Glutamatergic neuron (in vitro differentiated cells): ENCODE results near the gene AGFG1. TPM values are rescaled to one million over a fixed set of nuclear protein-coding genes. Genes with fewer than 3 reads are reported as not detected.
A peak's percentile ranks its signal among the peaks of the same experiment; 100 is the strongest.

Experiments
- DNase-seq: peaks from one replicate; pipeline ENCODE4 v3.0.0; 2022
- H3K27ac Mint-ChIP-seq: one replicate; pipeline ENCODE4 v1.8.0; 2020; ENCODE audit warnings: mild to moderate bottlenecking, mixed read lengths, inconsistent platforms; ENCODE audit not compliant: unreplicated experiment
- H3K27me3 Mint-ChIP-seq: one replicate; pipeline ENCODE4 v1.8.0; 2020; ENCODE audit warnings: mild to moderate bottlenecking, moderate library complexity, mixed read lengths, inconsistent platforms; ENCODE audit not compliant: unreplicated experiment
- H3K36me3 Mint-ChIP-seq: one replicate; pipeline ENCODE4 v1.8.0; 2020; ENCODE audit warnings: mild to moderate bottlenecking, mixed read lengths, inconsistent platforms; ENCODE audit not compliant: unreplicated experiment
- H3K4me1 Mint-ChIP-seq: one replicate; pipeline ENCODE4 v1.8.0; 2020; ENCODE audit warnings: mild to moderate bottlenecking, low read depth, mixed read lengths, inconsistent platforms; ENCODE audit not compliant: unreplicated experiment
- H3K4me3 Mint-ChIP-seq: one replicate; pipeline ENCODE4 v1.8.0; 2020; ENCODE audit warnings: mild to moderate bottlenecking, mixed read lengths, inconsistent platforms; ENCODE audit not compliant: unreplicated experiment
- H3K9me3 Mint-ChIP-seq: one replicate; pipeline ENCODE4 v1.8.0; 2020; ENCODE audit warnings: mild to moderate bottlenecking, moderate library complexity, mixed read lengths, inconsistent platforms; ENCODE audit not compliant: unreplicated experiment
- total RNA-seq: library from RNA; stranded (reverse); fragmentation: NEBNext Ultra II Directional; extraction: Animal tissue kit (Norgen Biotek cat#: 25700); gene quantifications from one replicate; pipeline ENCODE4 v1.2.1, GENCODE V29; 2021; ENCODE audit not compliant: unreplicated experiment
- TF ChIP-seq, protein P1 (sequence below): fragments of 200-600 bp; sonication (generic); IDR thresholded peaks from one replicate; pipeline ENCODE4 v1.5.0; 2021; ENCODE audit not compliant: partially characterized antibody, unreplicated experiment

The AGFG1 gene
- total RNA-seq, 1 donor from 2014 or later, result 108 TPM

DNA sequence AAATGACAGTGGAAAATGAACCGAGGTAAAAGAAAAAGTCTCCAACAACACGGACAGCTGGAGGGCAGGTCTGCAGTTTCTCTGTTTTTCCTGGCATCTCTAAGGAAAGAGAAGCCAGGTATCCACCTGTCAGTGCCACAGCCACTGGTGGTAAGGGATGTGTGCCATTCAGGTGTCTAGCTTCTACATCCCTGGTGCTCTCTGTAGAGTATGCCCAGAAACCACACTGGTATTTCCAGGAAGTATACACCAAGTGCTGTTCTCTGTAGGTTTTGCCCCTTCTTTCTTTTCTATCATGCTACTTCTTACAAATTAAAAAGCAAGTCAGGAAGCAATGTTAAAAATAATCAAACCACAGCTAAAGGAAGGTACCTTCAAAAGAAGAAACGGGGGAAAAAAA lies 7.6 kb upstream of the AGFG1 start:
- Mint-ChIP-seq H3K27ac (no peak overlapping the region), H3K4me3 (no peak overlapping the region), H3K4me1 (peaks cover 5% of the 10 kb centered on the region), H3K36me3 (no peaks in the 10 kb centered on the region), H3K27me3 (peaks cover 4% of the 10 kb centered on the region), H3K9me3 (peaks cover 4% of the 10 kb centered on the region)
- no peak for DNase-seq
- TF ChIP-seq, protein P1, sequence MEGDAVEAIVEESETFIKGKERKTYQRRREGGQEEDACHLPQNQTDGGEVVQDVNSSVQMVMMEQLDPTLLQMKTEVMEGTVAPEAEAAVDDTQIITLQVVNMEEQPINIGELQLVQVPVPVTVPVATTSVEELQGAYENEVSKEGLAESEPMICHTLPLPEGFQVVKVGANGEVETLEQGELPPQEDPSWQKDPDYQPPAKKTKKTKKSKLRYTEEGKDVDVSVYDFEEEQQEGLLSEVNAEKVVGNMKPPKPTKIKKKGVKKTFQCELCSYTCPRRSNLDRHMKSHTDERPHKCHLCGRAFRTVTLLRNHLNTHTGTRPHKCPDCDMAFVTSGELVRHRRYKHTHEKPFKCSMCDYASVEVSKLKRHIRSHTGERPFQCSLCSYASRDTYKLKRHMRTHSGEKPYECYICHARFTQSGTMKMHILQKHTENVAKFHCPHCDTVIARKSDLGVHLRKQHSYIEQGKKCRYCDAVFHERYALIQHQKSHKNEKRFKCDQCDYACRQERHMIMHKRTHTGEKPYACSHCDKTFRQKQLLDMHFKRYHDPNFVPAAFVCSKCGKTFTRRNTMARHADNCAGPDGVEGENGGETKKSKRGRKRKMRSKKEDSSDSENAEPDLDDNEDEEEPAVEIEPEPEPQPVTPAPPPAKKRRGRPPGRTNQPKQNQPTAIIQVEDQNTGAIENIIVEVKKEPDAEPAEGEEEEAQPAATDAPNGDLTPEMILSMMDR, result no peak

DNA sequence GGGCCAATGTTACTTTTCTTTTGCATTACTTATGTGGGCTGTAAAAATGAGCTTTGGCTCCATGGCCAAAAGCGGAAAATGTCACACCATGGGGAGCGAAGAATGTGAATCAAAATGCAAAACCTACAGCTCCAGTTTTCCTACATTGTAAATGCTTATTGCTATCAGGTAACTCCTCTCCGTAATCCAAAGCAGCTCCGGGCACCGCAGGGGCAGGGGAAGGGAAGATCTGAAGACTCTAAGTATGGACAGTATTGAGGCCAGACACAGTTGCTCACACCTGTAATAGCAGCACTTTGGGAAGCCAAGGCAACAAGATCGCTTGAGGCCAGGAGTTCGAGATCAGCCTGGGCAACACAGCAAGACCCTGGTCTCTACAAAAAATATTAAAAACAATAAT lies 7.1 kb upstream of the AGFG1 start:
- peaks cover 4% of the 10 kb centered on the region for H3K9me3 Mint-ChIP-seq
- no peak overlapping the region for H3K27ac Mint-ChIP-seq
- no peak overlapping the region for H3K4me3 Mint-ChIP-seq
- peaks cover 5% of the 10 kb centered on the region for H3K4me1 Mint-ChIP-seq
- H3K36me3 Mint-ChIP-seq, result no peaks in the 10 kb centered on the region
- no peak for DNase-seq
- TF ChIP-seq, protein P1, result no peak
- peaks cover 4% of the 10 kb centered on the region for H3K27me3 Mint-ChIP-seq

DNA sequence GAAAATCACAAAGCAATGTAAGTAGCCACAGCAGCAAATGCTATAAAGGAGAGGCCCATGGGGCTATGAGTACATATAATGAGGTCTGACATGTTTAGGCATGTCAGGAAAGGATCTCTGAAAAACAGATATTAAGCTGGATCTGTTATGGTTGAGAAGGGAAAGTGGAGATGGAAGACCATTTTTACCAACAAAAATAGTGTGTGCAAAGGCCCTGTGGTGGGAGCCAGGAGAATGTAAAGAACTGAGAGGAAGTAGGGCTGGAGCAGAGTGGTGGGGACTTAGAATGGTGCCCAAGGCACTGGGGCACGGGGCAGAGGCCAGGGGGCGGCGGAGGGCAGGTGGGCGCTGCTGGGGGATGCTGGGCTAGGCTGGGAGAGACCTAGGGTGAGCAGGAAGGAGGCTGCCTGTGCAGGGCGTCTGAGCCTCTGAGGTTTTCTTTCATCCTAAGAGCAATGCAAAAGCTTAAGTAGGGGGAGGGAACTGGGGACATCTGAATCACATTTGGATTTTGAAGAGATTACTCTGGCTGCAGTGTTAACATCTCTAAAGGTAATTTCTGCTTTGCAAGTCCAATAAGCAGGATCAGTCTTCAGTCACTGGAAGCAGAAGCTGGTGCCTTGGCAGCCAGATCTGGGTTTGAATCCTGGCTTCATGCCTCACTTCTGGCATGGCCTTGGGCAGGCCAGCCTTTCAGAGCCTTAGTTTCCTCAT lies 4.9 kb upstream of the AGFG1 start:
- Mint-ChIP-seq H3K27me3 (peaks cover 12% of the 10 kb centered on the region), H3K36me3 (peaks cover 4% of the 10 kb centered on the region), H3K4me3 (no peak overlapping the region), H3K4me1 (peaks cover 8% of the 10 kb centered on the region), H3K9me3 (peaks cover 8% of the 10 kb centered on the region), H3K27ac (no peak overlapping the region)
- no peak for DNase-seq
- TF ChIP-seq, protein P1, result no peak

DNA sequence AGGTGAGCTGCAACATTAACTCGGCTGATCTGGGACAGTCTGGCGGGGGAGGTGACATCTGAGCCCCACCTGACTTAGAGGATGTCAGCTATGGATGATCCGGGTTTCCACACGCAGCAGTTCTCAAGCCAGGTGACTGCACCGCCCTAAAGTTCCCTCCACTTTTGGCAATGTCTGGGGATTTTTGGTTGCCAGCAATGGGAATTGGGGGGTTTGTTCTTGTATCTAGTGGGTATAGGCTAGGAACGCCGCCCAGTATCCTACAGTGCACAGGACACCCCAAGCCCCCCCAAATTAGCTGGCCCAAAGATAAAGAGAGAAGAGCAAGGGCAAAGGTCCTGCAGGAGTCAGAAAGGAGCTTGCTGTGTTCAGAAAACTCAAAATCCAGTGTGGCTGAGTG lies 544 bp upstream of the AGFG1 start:
- TF ChIP-seq, protein P1, result no peak
- H3K27ac Mint-ChIP-seq, result peak overlapping the region; percentile 42

DNA sequence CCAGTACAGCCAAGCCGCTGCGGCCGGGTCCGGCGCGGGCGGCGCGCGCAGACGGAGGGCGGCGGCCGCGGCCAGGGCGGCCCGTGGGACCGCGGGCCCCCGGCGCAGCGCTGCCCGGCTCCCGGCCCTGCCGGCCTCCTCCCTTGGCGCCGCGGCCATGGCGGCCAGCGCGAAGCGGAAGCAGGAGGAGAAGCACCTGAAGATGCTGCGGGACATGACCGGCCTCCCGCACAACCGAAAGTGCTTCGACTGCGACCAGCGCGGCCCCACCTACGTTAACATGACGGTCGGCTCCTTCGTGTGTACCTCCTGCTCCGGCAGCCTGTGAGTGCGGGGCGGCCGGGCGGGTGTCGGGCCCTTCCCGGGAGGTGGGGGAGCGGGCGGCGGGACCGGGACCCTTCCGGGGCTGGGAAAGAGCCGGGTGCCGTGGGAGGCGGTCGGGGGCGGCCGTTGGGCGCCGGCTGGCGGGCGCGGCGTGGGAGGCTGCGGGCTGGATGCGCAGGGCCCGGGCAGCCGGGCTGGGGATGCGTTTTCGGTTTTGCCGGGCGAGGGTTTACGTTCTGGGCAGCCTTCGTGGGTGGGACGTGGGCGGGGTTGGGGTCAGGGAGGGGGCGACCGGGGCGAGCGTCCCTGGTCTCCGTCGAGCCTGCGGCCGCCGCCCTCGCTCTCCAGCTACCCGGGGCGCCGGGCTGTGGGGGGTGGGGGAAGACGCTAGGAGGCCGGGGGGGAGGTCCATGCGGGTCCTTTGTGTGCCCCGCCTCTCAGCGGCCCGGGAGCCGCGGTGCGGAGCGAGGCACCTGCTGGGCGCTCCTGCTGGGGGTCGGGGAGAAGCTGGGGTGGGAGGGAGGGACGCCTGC lies 537 bp downstream of the AGFG1 start:
- peak overlapping the region; percentile 79 for H3K27ac Mint-ChIP-seq
- DNase-seq, result peak; percentile 79
- peaks cover 11% of the 10 kb centered on the region for H3K9me3 Mint-ChIP-seq
- H3K4me3 Mint-ChIP-seq, result peak overlapping the region; percentile 95
- H3K36me3 Mint-ChIP-seq, result peaks cover 4% of the 10 kb centered on the region
- TF ChIP-seq, protein P1, result no peak
- H3K4me1 Mint-ChIP-seq, result peaks cover 12% of the 10 kb centered on the region
- H3K27me3 Mint-ChIP-seq, result peaks cover 13% of the 10 kb centered on the region

More for the DNA sequence above, 544 bp upstream of the AGFG1 start:
- Mint-ChIP-seq H3K9me3 (peaks cover 11% of the 10 kb centered on the region), H3K27me3 (peaks cover 13% of the 10 kb centered on the region), H3K4me3 (peak overlapping the region; percentile 66), H3K36me3 (peaks cover 4% of the 10 kb centered on the region), H3K4me1 (peaks cover 10% of the 10 kb centered on the region)
- DNase-seq, result no peak
